HG03575 (cell line): ENCODE data around the gene ACRBP.
A peak's percentile ranks its signal among the peaks of the same experiment; 100 is the strongest.

Experiments used
- ATAC-seq: cut with Tn5 transposase; IDR thresholded peaks from one replicate; pipeline ENCODE4 v1.9.1; 2021; ENCODE audit not compliant: unreplicated experiment, insufficient number of reproducible peaks, low FRiP score; ENCODE audit errors: extremely low read depth

The ACRBP gene

GRCh38 chr12:6647083-6647604 lies at the start of gene ACRBP:
TSS of gene ACRBP (minus strand) at chr12:6647432. CDS start at chr12:6647366, 66 bp downstream.
- ATAC-seq = no peak

GRCh38 chr12:6695313-6696045 lies 48.2 kb upstream of the ACRBP start:
- no peak for ATAC-seq

GRCh38 chr12:6694701-6695100 lies 47.5 kb upstream of the ACRBP start:
- ATAC-seq = no peak

- ATAC-seq = no peak
Measured at GRCh38 chr12:6693832-6694355, 46.7 kb upstream of the ACRBP start.

- no peak for ATAC-seq
Measured at GRCh38 chr12:6692888-6693287, 45.7 kb upstream of the ACRBP start.

- no peak for ATAC-seq
Measured at GRCh38 chr12:6691473-6691872, 44.2 kb upstream of the ACRBP start.

GRCh38 chr12:6688999-6689882 lies 42.0 kb upstream of the ACRBP start, which contains the start of gene ZNF384:
TSS of gene ZNF384 (minus strand) at chr12:6689375. CDS start at chr12:6679520, 9,855 bp downstream.
- ATAC-seq = peak; percentile 64

GRCh38 chr12:6688543-6688998 lies 41.3 kb upstream of the ACRBP start:
- no peak for ATAC-seq

GRCh38 chr12:6685814-6686213 lies 38.6 kb upstream of the ACRBP start:
- no peak for ATAC-seq

- no peak for ATAC-seq
Measured at GRCh38 chr12:6684609-6685008, 37.4 kb upstream of the ACRBP start.

GRCh38 chr12:6676962-6677361 lies 29.7 kb upstream of the ACRBP start:
- no peak for ATAC-seq

- ATAC-seq = no peak
Measured at GRCh38 chr12:6672143-6672542, 24.9 kb upstream of the ACRBP start.

GRCh38 chr12:6667559-6668210 lies 20.5 kb upstream of the ACRBP start:
- no peak for ATAC-seq

- no peak for ATAC-seq
Measured at GRCh38 chr12:6666211-6666610, 19.0 kb upstream of the ACRBP start.

- ATAC-seq = no peak
Measured at GRCh38 chr12:6664902-6665301, 17.7 kb upstream of the ACRBP start.

GRCh38 chr12:6662906-6663742 lies 15.9 kb upstream of the ACRBP start, which contains the start of gene ING4:
TSS of gene ING4 (minus strand) at chr12:6663119. CDS start at chr12:6663101, 18 bp downstream.
- ATAC-seq = peak; percentile 69

GRCh38 chr12:6662602-6662905 lies 15.3 kb upstream of the ACRBP start:
- ATAC-seq = no peak

- no peak for ATAC-seq
Measured at GRCh38 chr12:6653987-6654386, 6.8 kb upstream of the ACRBP start.
